ENCODE results near the gene CBX5.

DNA sequence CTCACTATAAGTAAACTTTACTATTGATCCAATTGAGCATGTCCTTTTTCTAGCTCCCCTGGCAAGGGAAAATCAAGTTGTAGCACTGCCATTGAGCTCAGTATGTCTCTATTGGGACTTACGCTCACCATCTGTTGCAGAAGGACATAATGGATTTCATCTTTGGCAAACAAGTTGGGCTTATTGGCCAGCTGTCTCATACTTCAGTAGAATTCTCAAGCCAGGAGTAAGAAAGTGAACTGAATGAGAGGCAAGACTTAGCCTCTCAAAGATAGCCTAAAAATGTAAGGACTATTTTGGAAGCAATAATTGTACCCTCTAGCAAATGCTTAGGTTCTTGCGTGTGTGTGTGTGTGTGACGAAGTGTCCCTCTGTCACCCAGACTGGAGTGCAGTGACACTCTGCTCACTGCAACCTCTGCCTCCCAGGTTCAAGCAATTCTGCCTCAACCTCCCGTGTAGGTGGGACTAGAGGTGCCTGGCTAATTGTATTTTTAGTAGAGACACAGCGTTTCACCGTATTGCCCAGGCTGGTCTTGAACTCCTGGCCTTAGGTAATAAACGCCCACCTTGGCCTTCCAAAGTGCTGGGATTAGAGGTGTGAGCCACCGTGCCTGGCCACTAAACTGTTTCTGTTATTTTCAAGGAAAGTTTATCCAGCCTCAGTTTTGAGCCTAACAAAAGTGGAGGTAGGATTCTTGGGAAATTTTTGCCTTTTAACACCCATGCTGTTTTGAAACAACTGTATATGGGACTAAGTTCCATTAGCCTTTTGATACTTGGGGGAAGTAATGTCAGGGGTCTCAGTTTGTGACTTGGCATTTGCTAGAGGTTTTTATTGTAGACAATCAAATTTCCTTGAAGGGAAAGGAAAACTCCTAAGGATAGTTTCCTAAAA is 7.6 kb upstream of the CBX5 start:
- TF ChIP-seq, protein P1, sequence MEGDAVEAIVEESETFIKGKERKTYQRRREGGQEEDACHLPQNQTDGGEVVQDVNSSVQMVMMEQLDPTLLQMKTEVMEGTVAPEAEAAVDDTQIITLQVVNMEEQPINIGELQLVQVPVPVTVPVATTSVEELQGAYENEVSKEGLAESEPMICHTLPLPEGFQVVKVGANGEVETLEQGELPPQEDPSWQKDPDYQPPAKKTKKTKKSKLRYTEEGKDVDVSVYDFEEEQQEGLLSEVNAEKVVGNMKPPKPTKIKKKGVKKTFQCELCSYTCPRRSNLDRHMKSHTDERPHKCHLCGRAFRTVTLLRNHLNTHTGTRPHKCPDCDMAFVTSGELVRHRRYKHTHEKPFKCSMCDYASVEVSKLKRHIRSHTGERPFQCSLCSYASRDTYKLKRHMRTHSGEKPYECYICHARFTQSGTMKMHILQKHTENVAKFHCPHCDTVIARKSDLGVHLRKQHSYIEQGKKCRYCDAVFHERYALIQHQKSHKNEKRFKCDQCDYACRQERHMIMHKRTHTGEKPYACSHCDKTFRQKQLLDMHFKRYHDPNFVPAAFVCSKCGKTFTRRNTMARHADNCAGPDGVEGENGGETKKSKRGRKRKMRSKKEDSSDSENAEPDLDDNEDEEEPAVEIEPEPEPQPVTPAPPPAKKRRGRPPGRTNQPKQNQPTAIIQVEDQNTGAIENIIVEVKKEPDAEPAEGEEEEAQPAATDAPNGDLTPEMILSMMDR (IDR thresholded peaks at IDR 0.05), result no peak
- TF ChIP-seq POLR2A (IDR thresholded peaks at IDR 0.05), result no peak
